Suppressor macrophage treated with lipopolysaccharide for 4 hours (primary cell): ENCODE measurements around the gene EMC9.
A peak's percentile ranks its signal among the peaks of the same experiment; 100 is the strongest.

Experiments
- DNase-seq: peaks from one replicate; pipeline ENCODE4 v3.0.0-alpha.2; 2020

Gene EMC9

DNA sequence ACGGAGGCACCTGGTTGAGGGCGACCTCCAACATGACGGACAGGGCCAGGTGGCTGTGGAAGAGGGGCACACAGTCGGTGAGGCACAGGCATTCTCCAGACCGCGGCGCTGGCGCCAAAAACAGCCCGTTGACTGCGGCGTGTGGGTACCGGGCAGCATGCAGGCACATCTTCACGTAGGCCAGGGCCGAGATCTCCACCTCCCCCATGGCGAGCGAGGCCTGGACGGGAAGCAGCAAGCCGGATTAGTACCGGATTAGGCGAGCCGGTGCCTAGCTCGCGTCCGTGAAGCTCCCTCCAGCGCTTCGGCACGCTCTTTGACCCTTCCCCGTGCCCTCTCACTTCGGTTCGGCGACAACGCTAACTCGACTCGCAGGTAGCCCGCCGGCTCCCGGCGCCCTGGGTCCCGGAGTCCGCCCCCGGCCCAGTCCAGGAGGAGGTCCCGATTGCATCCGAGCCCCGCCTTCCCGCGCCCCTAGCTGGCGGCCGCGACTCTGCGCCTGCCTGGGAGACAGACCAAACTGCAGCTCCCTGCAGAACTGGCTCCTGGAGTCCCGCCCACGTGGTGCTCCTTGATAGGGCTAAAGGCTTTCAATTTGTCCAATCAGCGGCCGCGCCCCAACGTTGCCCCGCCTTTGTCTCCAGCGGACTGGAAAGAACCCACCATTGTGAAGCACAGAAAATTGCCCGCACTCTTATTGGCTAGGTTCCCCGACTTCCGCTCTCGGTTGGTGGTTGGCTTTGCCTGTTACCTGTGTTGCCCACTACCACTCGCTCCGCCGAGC is at the start of gene EMC9:
Gene EMC9 (minus strand): TSS at position 495 of the 784 bp plus-strand sequence. CDS start 287 bp downstream, at position 208.
- DNase-seq: peak; percentile 100

DNA sequence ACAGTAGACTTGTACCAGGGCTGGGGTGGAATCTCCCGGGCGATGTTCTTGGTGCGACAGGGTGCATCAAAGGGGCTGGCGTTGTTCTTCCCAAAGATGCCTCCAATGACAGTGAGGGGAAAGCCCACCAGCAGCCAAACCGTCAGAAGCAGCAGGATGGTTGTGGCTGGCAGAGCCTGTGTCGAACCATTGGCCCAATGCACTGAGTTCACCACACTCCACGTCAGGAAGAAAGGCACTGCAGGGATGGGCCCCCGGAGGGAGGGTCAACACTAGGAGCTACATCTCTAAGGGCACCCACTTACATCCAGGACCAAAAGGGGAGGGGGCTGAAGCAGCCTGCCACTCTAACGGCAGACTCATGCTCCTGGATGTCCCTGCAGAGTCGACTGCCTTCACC is 49.0 kb upstream of the EMC9 start:
- no peak for DNase-seq

- DNase-seq: no peak
Measured at GRCh38 chr14:24189460-24189859, 48.1 kb upstream of the EMC9 start.

DNA sequence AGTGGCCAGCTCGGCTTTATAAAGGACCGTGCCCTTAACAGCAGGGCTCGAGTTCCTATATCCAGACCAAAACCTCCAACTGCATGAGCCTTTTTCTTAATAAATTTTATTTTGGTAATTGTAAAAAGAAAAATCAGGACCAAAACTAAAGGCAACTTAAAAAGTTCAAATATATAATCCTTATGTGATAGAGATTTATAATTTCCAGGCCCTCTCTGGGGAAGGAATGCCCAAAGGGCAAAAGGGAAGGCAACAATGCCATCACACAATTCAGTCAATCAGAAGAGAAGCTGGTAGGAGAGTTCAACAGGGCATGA is 47.6 kb upstream of the EMC9 start:
- no peak for DNase-seq

- DNase-seq: peak; percentile 98
Measured at GRCh38 chr14:24188251-24189058, 47.1 kb upstream of the EMC9 start, which contains the start of gene IPO4. TSS of gene IPO4 (minus strand) at chr14:24188816. CDS start at chr14:24188787, 29 bp downstream.

DNA sequence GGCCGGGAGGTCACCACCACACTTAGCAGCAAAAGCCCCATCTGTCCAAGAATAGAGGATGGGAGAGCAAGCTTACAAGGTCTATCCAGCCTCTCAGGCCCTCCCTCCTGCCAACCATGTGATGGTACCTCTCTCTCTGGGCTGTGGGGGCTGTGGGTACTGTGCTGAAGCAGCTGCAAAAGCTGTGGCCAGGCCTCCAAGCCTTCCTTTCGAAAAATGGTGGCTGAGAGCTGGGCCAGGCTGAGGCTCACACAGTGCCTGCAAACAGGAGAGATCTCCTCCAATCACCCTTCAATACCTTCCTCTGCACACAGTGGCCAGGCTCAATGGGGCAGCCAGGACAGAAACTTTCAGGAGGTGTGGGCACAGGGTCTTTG is 46.1 kb upstream of the EMC9 start:
- DNase-seq: no peak

DNA sequence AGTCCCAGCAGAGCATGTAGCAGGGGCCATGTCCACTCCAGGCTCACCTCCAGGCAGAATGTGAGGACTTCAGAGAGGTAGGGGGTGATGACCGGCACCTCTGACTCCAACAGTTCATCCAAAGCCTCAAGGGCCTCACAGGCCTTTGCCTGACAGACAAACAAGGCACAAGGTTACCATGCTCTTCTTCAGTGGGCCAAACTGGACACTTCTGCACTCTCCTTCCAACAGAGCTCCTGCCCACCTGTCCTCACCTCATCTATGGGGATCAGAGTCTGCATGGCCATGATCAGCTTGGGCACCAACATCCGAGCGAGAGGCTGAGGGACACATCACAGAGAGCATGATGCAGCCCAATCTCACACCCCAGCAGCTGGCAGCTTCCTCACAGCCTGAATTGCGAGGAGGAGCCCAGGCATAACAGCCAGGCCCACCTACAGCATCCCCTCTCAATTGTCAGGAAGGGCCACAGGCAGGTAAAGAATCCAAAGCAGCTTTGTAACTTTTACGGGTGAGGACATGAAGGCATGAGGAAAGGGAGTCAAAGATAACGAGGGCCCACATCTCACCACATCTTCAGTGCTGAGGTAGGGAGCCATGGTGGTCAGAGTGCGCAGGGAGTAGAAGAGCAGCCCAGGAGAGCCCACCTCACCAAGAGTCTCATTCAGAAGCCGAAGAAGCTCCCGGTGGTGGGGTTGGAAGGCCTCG is 45.6 kb upstream of the EMC9 start:
- DNase-seq: no peak

- DNase-seq: no peak
Measured at GRCh38 chr14:24185741-24186140, 44.4 kb upstream of the EMC9 start.

DNA sequence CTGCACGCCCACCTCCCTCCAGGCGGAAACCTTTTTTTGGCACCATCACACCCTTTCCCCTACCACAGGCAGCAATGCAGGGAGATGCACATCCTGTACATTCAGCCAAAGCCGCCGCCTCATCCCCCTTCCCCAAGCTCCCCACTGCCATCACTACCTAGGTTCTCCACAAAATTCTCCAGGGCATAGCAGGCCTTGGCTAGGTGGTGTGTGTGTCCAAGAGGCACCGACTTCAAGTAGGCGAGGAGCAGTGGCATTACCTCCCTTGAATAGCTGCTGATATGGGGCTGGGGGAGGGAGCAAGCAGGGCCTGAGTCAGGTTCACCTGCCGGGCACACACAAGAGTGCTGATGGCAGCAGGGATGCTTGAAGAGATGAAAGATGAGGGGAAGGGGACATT is 43.6 kb upstream of the EMC9 start:
- no peak for DNase-seq

- DNase-seq: no peak
Measured at GRCh38 chr14:24184104-24184970, 42.9 kb upstream of the EMC9 start.

DNA sequence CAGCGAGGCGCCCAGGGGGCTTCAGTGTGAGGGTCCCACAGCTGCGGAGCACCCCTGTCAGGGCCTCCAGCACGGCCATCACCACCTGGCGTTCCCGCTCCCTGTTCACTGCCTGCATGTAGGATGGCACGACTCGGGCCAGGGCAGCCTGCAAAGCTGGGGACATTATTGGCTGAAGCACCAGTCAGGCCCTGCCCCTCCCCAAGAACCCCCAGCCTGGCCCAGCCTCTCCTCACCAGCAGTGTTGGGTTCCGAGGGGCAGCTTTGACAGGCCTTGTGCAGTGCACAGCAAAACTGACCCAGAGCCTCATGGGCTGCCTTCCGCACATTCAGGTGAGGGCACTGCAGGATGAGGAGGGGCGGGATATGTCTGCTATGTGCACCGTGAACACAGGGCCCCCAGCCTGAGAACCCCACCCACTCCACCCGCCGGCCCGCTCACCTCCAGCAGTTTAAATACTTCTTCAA is 41.7 kb upstream of the EMC9 start:
- no peak for DNase-seq

DNA sequence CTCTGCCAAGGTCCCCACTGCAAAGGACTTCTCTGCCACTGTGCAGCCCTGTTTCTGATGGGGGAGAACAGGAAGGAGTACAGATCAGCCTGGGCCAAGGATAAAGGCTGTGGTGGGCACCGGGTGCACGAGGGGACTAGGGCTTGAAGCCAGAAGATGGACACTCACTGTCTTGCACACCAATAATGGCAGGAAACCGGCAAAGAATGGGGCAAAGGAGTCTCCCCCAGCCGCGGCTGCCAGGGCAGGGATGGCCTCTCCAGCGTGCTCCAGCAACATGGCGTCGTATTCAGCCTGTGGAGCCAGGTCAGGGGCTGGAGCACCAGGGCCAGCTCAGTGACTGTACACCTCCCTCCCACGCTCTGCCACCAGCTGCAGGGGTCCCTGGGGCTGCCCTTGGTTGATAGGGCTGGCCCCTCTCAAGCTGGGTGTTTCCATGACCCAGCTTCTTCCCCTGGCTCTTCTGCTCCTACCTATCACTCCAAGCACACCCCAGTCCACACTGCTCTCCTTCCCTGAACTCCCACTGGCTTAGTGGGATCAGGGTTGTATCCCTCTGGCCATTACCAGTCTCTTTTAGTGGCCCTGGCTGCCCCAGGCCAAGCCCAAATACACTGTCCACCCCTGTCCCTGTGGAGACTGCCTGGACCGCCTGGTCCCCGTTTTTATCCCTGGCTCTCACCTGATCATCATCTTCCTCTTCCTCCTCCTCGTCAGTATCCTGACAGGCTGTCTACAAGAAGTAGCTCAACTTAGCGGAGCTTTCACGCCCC is 40.9 kb upstream of the EMC9 start:
- DNase-seq: no peak

DNA sequence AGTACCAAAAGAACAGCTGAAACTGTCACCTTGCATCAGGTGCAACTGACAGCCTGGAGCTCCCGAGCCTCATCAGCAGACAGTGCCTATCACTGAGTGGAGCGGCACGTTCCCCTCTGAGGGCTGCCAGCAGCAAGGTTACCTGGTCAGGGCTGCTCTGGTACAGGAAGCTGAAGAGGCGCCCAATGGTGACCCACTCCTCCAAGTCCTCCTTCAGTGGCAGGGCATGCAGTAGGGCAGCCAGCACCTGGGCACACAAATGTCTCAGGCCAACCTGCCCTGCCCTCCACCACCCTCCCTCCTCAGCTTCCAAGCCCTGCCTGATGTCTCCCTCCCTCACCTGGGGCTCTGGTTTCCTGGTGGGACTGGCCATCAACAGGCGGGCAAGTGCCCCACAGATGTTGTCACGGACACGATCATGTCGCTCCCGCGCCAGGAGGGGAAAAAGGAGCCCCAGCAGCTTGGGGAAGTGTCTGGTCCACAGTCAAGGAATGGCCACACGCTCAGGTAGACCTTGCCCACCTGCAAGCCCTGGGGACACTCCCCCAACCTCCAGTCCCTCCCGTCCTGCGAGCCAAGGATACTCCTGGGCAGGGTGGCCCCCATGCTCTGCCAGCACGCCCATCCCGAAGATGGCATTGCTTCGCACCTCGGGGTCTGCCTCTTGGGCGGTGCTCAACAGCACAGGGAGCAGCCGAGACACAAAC is 40.1 kb upstream of the EMC9 start:
- DNase-seq: no peak

DNA sequence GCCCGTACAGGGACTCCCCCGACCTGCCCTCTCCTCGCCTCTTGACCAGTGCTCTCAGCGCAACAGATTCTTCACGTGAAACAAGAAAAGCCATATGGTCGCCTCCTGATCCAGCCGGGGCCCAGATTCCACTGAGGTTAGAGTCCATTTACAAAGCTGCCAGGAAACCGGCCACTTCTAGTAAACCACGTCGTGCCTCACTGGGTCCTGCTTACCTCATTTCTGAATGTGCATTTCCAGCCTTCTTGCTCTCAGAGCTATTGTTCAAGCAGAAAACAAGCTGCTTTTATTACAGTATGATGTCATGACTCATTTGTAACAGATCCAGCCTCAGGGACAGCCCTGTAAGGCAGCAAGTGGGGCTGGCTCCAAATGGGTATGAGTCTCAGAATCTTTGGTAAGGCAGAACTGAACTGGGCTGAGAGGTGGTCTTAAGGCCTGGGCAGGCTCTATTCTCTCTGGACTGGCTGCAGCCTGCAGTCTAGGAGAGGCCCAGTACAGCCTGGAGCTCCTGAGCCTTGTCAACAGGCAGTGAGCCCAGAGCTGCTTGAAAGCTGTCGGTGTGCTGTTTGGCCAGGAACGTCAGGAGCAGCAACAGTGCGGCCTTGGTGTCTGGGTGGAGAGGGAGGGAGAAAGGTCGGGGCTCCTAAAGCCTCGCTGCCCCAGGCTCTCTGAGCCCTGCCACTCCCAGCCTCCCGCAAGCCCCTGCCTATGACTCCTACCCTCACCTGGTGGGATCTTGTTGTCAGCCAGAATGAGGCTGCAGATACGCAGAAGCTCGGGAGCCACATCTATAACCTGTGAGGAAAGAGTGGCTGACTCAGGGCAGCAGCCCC is 38.8 kb upstream of the EMC9 start:
- no peak for DNase-seq

DNA sequence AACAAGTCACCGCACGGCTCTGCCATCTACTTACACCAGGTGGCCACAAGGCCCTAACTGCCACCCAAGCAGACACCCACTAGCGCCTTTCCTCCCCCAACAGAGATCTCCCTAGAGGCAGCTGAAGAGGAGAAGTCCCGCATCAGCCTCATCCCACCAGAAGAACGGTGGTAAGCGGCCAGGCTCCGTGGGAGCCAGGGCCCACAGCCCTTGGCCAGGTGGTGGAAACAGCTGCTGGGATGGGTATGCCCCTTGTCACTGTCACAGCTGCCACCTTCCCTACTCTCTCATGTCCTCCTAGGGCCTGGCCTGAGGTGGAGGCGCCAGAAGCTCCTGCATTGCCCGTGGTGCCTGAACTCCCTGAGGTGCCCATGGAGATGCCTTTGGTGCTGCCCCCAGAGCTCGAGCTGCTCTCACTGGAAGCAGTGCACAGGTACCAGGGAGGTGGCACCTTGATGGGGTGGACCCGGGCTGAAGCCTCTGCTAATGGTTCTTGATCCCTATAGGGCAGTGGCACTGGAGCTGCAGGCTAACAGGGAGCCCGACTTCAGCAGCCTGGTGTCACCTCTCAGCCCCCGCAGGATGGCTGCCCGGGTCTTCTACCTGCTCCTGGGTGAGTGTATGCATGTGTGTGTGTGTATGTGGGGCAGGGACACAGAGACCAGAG is 38.0 kb upstream of the EMC9 start:
- no peak for DNase-seq

DNA sequence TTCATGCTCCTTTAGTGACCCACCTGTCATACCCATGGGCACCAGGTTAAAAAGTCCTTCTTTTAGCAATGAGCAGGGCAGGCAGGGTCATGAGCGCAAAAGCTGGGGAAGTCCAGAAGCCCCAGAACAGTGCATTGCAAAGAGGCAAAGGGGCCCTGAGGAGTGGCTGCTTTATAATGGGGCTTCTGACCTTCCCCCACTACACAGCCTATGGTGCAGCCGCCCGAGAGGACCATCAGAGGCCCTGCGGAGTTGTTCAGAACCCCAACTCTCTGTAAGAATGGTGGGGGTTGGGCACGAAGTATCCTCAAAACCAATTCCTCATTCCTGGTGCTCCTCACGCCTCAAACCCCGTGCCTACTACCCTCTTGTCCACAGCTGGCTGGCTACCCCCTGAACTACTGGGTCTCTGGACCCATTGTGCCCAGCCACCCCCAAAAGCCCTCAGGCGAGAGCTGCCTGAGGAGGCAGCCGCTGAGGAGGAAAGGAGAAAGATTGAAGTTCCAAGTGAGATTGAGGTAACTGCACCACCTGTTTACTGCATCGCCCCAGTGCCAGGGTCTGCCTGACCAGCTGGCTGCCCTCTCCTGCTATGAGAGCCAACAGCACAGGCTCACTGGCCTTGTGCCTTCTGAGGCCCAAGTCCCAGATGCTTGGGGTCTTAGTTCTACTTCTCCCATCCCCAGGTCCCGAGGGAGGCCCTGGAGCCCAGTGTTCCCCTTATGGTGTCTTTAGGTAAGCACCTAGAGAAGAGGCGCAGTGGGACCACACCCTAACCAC is 37.2 kb upstream of the EMC9 start:
- no peak for DNase-seq

- DNase-seq: no peak
Measured at GRCh38 chr14:24177891-24178290, 36.5 kb upstream of the EMC9 start.

GRCh38 chr14:24177041-24177825 is 35.8 kb upstream of the EMC9 start:
- no peak for DNase-seq
